Neural crest cell (in vitro differentiated cells): ENCODE results near the gene LST1. TPM values are rescaled to one million over a fixed set of nuclear protein-coding genes. Genes with fewer than 3 reads are reported as not detected.

ENCODE experiments used
- DNase-seq: peaks from one replicate; pipeline ENCODE4 v3.0.0; 2021; ENCODE audit warnings: low read depth, mixed read lengths, low spot score
- H3K27ac Mint-ChIP-seq: one replicate; pipeline ENCODE4 v1.8.0; 2021; ENCODE audit warnings: mild to moderate bottlenecking, mixed read lengths; ENCODE audit not compliant: unreplicated experiment
- H3K27me3 Mint-ChIP-seq: 2 replicates; pipeline ENCODE4 v1.8.0; 2021; ENCODE audit warnings: low read depth, mild to moderate bottlenecking, mixed read lengths
- H3K36me3 Mint-ChIP-seq: 2 replicates; pipeline ENCODE4 v1.8.0; 2021; ENCODE audit warnings: low read depth, mild to moderate bottlenecking, mixed read lengths
- H3K4me1 Mint-ChIP-seq: 2 replicates; pipeline ENCODE4 v1.8.0; 2021; ENCODE audit warnings: mixed read lengths
- H3K4me3 Mint-ChIP-seq: one replicate; pipeline ENCODE4 v1.8.0; 2021; ENCODE audit warnings: mild to moderate bottlenecking, mixed read lengths
- H3K9me3 Mint-ChIP-seq: 2 replicates; pipeline ENCODE4 v1.8.0; 2021; ENCODE audit warnings: mixed read lengths
- total RNA-seq: library from RNA; stranded (reverse); gene quantifications from 2 replicates; pipeline ENCODE4 v1.2.1, GENCODE V29; 2021
- TF ChIP-seq, protein P1 (sequence below): fragments of 200-600 bp; sonication (generic); conservative IDR thresholded peaks from 2 replicates; pipeline ENCODE4 v1.5.0; 2021; ENCODE audit warnings: antibody characterized with exemption, mild to moderate bottlenecking

The LST1 gene
- total RNA-seq, 1 donor from 2014 or later, result not detected

DNA sequence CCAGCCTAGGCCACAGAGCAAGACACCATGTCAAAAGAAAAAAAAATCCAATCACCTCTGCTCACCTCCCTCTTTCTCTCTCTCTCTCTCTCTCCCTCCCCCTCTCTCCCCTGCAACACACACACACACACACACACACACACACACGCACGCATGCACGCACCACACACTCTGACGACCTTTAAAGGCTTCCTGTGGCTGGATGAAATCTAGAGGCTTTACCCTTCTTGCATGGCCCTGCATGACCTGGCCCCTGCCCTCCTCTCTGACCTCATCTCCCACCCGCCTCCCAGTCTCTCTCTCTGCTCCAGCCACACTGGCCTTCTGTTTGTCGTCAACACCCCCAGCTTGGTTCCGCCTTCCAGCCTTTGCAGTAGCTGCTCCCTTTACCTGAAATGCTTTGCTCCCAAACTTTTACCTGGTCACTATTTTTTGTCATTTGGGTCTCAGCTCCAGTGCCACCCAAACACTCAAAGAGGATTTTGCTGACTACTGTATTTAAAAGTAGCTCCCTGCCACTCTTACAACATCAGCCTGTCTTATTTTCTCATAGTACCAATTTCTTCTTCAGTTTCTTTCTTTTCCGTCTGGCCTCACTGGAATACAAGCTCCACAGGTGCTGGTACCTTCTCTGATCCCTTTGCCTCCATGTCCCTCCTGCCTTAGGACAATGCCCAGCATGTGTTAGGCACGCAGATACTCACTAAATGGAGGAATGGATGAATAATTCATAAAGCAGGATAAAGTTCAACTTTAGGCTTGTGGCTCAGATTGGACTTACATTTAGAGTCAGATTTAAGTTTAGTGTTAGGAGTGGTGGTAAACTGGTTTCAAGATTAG, 18.3 kb upstream of the LST1 start:
- Mint-ChIP-seq H3K4me1 (peaks cover 17% of the 10 kb centered on the region), H3K4me3 (no peak overlapping the region), H3K27ac (peak overlapping the region; percentile 23), H3K36me3 (no peaks in the 10 kb centered on the region), H3K27me3 (no peaks in the 10 kb centered on the region), H3K9me3 (no peaks in the 10 kb centered on the region)
- DNase-seq, result no peak
- TF ChIP-seq, protein P1, sequence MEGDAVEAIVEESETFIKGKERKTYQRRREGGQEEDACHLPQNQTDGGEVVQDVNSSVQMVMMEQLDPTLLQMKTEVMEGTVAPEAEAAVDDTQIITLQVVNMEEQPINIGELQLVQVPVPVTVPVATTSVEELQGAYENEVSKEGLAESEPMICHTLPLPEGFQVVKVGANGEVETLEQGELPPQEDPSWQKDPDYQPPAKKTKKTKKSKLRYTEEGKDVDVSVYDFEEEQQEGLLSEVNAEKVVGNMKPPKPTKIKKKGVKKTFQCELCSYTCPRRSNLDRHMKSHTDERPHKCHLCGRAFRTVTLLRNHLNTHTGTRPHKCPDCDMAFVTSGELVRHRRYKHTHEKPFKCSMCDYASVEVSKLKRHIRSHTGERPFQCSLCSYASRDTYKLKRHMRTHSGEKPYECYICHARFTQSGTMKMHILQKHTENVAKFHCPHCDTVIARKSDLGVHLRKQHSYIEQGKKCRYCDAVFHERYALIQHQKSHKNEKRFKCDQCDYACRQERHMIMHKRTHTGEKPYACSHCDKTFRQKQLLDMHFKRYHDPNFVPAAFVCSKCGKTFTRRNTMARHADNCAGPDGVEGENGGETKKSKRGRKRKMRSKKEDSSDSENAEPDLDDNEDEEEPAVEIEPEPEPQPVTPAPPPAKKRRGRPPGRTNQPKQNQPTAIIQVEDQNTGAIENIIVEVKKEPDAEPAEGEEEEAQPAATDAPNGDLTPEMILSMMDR, result no peak

DNA sequence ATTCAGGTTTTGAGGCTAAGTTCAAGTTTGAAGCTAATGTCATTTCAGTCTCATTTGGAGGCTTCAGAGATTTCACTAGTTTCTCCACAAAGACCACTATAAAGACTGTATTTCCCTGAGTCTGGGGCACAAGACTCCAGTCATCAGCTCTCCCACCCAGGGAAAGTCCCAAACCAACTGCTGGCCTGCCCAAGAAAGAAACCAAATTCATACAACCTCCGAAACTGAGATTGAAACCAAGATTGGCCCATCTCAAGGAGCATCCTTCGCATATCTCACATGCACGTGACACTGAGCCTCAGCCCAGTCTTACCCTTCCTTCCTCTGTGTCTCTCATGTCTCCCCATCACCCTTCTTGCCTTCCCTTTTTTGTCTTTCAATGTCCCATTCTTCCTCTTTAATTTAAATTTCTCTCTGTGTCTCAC, 17.5 kb upstream of the LST1 start:
- Mint-ChIP-seq H3K4me1 (peaks cover 17% of the 10 kb centered on the region), H3K9me3 (no peaks in the 10 kb centered on the region), H3K27ac (no peak overlapping the region), H3K27me3 (peaks cover 3% of the 10 kb centered on the region), H3K4me3 (no peak overlapping the region), H3K36me3 (no peaks in the 10 kb centered on the region)
- DNase-seq, result no peak
- TF ChIP-seq, protein P1, result no peak

DNA sequence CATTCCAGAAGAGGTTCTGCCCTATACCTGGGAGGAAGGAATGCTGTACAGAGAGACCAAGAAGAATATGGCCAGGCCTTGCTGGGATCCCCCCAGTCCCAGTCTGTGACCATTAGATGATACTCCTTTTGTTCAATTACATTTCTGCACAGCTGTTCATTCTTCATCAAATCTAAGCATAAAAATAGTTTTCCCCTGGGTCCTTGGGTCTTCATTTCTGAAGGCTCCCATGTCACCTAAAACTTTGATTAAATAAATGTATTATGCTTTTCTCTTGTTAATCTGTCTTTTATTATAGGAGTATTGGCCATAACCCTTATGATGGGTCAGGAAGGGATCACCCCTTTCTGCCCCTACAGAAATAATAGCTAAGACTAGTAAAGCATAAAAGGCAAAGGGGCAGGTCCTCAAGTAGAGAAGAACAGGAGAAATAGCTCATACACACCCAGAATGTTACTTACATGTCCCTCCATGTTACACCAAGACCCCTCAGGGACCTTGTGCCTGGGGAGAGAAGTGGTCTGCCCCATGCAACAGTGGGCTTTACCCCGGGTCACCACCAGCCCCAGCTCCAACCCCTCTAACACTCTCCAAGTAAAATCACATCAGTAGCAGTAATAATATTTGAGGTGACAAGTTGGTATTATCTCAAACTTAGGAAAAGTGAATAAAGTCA, 16.1 kb upstream of the LST1 start:
- Mint-ChIP-seq H3K27me3 (peaks cover 3% of the 10 kb centered on the region), H3K27ac (no peak overlapping the region), H3K4me3 (no peak overlapping the region), H3K9me3 (no peaks in the 10 kb centered on the region), H3K36me3 (no peaks in the 10 kb centered on the region), H3K4me1 (peaks cover 17% of the 10 kb centered on the region)
- no peak for DNase-seq
- TF ChIP-seq, protein P1, result no peak

DNA sequence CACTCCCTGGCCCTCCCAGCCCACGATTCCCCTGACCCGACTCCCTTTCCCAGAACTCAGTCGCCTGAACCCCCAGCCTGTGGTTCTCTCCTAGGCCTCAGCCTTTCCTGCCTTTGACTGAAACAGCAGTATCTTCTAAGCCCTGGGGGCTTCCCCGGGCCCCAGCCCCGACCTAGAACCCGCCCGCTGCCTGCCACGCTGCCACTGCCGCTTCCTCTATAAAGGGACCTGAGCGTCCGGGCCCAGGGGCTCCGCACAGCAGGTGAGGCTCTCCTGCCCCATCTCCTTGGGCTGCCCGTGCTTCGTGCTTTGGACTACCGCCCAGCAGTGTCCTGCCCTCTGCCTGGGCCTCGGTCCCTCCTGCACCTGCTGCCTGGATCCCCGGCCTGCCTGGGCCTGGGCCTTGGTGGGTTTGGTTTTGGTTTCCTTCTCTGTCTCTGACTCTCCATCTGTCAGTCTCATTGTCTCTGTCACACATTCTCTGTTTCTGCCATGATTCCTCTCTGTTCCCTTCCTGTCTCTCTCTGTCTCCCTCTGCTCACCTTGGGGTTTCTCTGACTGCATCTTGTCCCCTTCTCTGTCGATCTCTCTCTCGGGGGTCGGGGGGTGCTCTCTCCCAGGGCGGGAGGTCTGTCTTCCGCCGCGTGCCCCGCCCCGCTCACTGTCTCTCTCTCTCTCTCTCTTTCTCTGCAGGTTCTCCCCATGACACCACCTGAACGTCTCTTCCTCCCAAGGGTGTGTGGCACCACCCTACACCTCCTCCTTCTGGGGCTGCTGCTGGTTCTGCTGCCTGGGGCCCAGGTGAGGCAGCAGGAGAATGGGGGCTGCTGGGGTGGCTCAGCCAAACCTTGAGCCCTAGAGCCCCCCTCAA, 13.8 kb upstream of the LST1 start, which contains the start of gene LTA:
Gene LTA, plus strand, starts transcription at position 249 of the 871 bp plus-strand sequence. Its CDS starts 454 bp downstream, at position 703.
- Mint-ChIP-seq H3K36me3 (no peaks in the 10 kb centered on the region), H3K27ac (peak within 1 kb of the TSS; percentile 81), H3K4me1 (peaks cover 17% of the 10 kb centered on the region), H3K4me3 (no peak within 1 kb of the TSS), H3K27me3 (peaks cover 3% of the 10 kb centered on the region), H3K9me3 (no peaks in the 10 kb centered on the region)
- TF ChIP-seq, protein P1, result no peak
- DNase-seq, result no peak
